Large intestine (tissue), 12 donors: ENCODE measurements around the gene QRICH2. TPM values are rescaled to one million over a fixed set of nuclear protein-coding genes. Genes with fewer than 3 reads are reported as not detected.

Source experiments
- DNase-seq, 2 donors: peaks; one replicate each; pipeline versions ENCODE4 v3.0.0 to v3.0.0-alpha.2; 2013
- H3K27ac ChIP-seq: one replicate; pipeline ENCODE4 v1.5.1; 2013; ENCODE audit warnings: low read length
- H3K27me3 ChIP-seq: 2 replicates; pipeline ENCODE4 v1.6.1; 2013; ENCODE audit warnings: low read length; ENCODE audit not compliant: control insufficient read depth, insufficient read depth
- H3K36me3 ChIP-seq: 2 replicates; pipeline ENCODE4 v1.6.1; 2013; ENCODE audit warnings: low read length; ENCODE audit not compliant: control insufficient read depth, insufficient read depth
- H3K4me1 ChIP-seq: one replicate; pipeline ENCODE4 v1.6.1; 2013; ENCODE audit warnings: low read length; ENCODE audit not compliant: control insufficient read depth, insufficient read depth
- H3K4me3 ChIP-seq: one replicate; pipeline ENCODE4 v1.5.1; 2013; ENCODE audit warnings: low read length
- H3K9me3 ChIP-seq: one replicate; pipeline ENCODE4 v1.6.1; 2013; ENCODE audit warnings: mild to moderate bottlenecking, low read depth, low read length, moderate library complexity; ENCODE audit not compliant: control insufficient read depth
- whole genome bisulfite sequencing: methylation state at CpG from one replicate; pipeline ENCODE4 v1.1.5; 2013; ENCODE audit warnings: low lambda C conversion rate; ENCODE audit not compliant: insufficient coverage; 5-methylcytosine and 5-hydroxymethylcytosine counted together
- long read RNA-seq, 11 donors: transcript quantifications; one replicate each; lab custom pipeline, GENCODE V29; 2026
- polyA plus RNA-seq: library from polyadenylated mRNA; unstranded; fragments of 120-200 nt; gene quantifications from one replicate; pipeline ENCODE4 v1.2.1, GENCODE V29; 2013

QRICH2 gene
- 3.1 TPM for polyA plus RNA-seq
- long read RNA-seq, donor 1: 0 reads
- long read RNA-seq, donor 2, partial matches to known transcripts: 10 of 10 reads
- long read RNA-seq, donor 2, other reads (novel, unspliced or antisense): 0 of 10 reads
- long read RNA-seq, donor 3: 0 reads
- long read RNA-seq, donor 4: 0 reads
- long read RNA-seq, donor 5: 0 reads
- long read RNA-seq, donor 6: 0 reads
- long read RNA-seq, donor 7: 0 reads
- long read RNA-seq, donor 8: 0 reads
- long read RNA-seq, donor 9: 0 reads
- long read RNA-seq, donor 10: 0 reads
- long read RNA-seq, donor 11: 0 reads

- peaks cover 33% of the 10 kb centered on the region for H3K36me3 ChIP-seq
- no peak within 1 kb of the TSS for H3K4me3 ChIP-seq
- H3K4me1 ChIP-seq: no peaks in the 10 kb centered on the region
- no CpG with 5 or more reads among the region's 44 CpGs for WGBS
- peaks cover 10% of the 10 kb centered on the region for H3K9me3 ChIP-seq
- no peak within 1 kb of the TSS for H3K27ac ChIP-seq
- no peak for DNase-seq
- no peaks in the 10 kb centered on the region for H3K27me3 ChIP-seq
Observed at GRCh38 chr17:76307966-76308338, at the start of gene QRICH2. Gene QRICH2 (minus strand): TSS chr17:76308276. CDS start chr17:76307998, 278 bp downstream.

GRCh38 chr17:76357597-76358158, 49.6 kb upstream of the QRICH2 start:
- H3K27ac ChIP-seq: no peak overlapping the region
- no CpG with 5 or more reads among the region's 6 CpGs for WGBS
- no peak for DNase-seq

GRCh38 chr17:76356803-76357456, 48.9 kb upstream of the QRICH2 start:
- H3K4me3 ChIP-seq: no peak overlapping the region
- DNase-seq: no peak
- no peaks in the 10 kb centered on the region for H3K27me3 ChIP-seq
- H3K36me3 ChIP-seq: no peaks in the 10 kb centered on the region
- H3K4me1 ChIP-seq: peaks cover 3% of the 10 kb centered on the region
- no peaks in the 10 kb centered on the region for H3K9me3 ChIP-seq
- H3K27ac ChIP-seq: no peak overlapping the region
- WGBS: no CpG with 5 or more reads among the region's 12 CpGs

More at GRCh38 chr17:76357597-76358158, 49.6 kb upstream of the QRICH2 start:
- H3K4me1 ChIP-seq: peaks cover 1% of the 10 kb centered on the region
- H3K27me3 ChIP-seq: no peaks in the 10 kb centered on the region
- no peaks in the 10 kb centered on the region for H3K9me3 ChIP-seq
- no peak overlapping the region for H3K4me3 ChIP-seq
- no peaks in the 10 kb centered on the region for H3K36me3 ChIP-seq

- no CpG with 5 or more reads among the region's 13 CpGs for WGBS
- Histone ChIP-seq H3K4me3 (no peak overlapping the region), H3K27me3 (no peaks in the 10 kb centered on the region), H3K36me3 (no peaks in the 10 kb centered on the region), H3K27ac (no peak overlapping the region), H3K4me1 (peaks cover 3% of the 10 kb centered on the region), H3K9me3 (no peaks in the 10 kb centered on the region)
- DNase-seq: no peak
Observed at GRCh38 chr17:76354747-76355310, 46.8 kb upstream of the QRICH2 start.

GRCh38 chr17:76354317-76354729, 46.2 kb upstream of the QRICH2 start:
- Histone ChIP-seq H3K4me1 (peaks cover 3% of the 10 kb centered on the region), H3K27ac (no peak overlapping the region), H3K4me3 (peak overlapping the region; percentile 96), H3K36me3 (no peaks in the 10 kb centered on the region), H3K9me3 (no peaks in the 10 kb centered on the region), H3K27me3 (no peaks in the 10 kb centered on the region)
- no peak for DNase-seq
- 7% methylated on average over 7 of the region's 18 CpGs for WGBS

- no peaks in the 10 kb centered on the region for H3K27me3 ChIP-seq
- peaks cover 3% of the 10 kb centered on the region for H3K4me1 ChIP-seq
- no peaks in the 10 kb centered on the region for H3K36me3 ChIP-seq
- peak within 1 kb of the TSS; percentile 96 for H3K4me3 ChIP-seq
- H3K27ac ChIP-seq: peak within 1 kb of the TSS; percentile 84
- H3K9me3 ChIP-seq: no peaks in the 10 kb centered on the region
- DNase-seq: peak; percentile 88 to 97
- WGBS: no CpG with 5 or more reads among the region's 75 CpGs
Observed at GRCh38 chr17:76353599-76354316, 45.7 kb upstream of the QRICH2 start, which contains the start of gene PRPSAP1. Gene PRPSAP1 (minus strand): TSS chr17:76353916. CDS start chr17:76353703, 213 bp downstream.

- peak overlapping the region; percentile 84 for H3K27ac ChIP-seq
- no CpG with 5 or more reads among the region's 51 CpGs for WGBS
- H3K4me1 ChIP-seq: peaks cover 3% of the 10 kb centered on the region
- no peaks in the 10 kb centered on the region for H3K9me3 ChIP-seq
- no peaks in the 10 kb centered on the region for H3K27me3 ChIP-seq
- H3K4me3 ChIP-seq: peak overlapping the region; percentile 96
- H3K36me3 ChIP-seq: no peaks in the 10 kb centered on the region
- DNase-seq: peak in 1 of 2 donors; percentile 57
Observed at GRCh38 chr17:76353004-76353598, 45.0 kb upstream of the QRICH2 start.

GRCh38 chr17:76351526-76352071, 43.5 kb upstream of the QRICH2 start:
- WGBS: 74% methylated on average over 3 of the region's 9 CpGs
- DNase-seq: no peak
- Histone ChIP-seq H3K36me3 (peaks cover 10% of the 10 kb centered on the region), H3K9me3 (no peaks in the 10 kb centered on the region), H3K4me1 (peaks cover 3% of the 10 kb centered on the region), H3K4me3 (no peak overlapping the region), H3K27me3 (no peaks in the 10 kb centered on the region), H3K27ac (no peak overlapping the region)

GRCh38 chr17:76350463-76350862, 42.4 kb upstream of the QRICH2 start:
- Histone ChIP-seq H3K27ac (no peak overlapping the region), H3K9me3 (no peaks in the 10 kb centered on the region), H3K4me3 (no peak overlapping the region), H3K27me3 (no peaks in the 10 kb centered on the region), H3K36me3 (peaks cover 20% of the 10 kb centered on the region), H3K4me1 (peaks cover 3% of the 10 kb centered on the region)
- no CpG with 5 or more reads among the region's 5 CpGs for WGBS
- no peak for DNase-seq
